Mesenchymal stem cell (in vitro differentiated cells and primary cell): ENCODE measurements around the gene REP15.

Experiments
- DNase-seq: peaks from one replicate; pipeline ENCODE4 v3.0.0-alpha.2; 2013
- H2AFZ ChIP-seq: one replicate; pipeline ENCODE4 v1.6.1; 2013; ENCODE audit warnings: low read depth, mild to moderate bottlenecking, control low read depth, inconsistent platforms, low read length, moderate library complexity
- H2AK5ac ChIP-seq: 2 replicates; pipeline ENCODE4 v1.6.1; 2013; ENCODE audit warnings: low read length, moderate library complexity, mild to moderate bottlenecking, inconsistent platforms; ENCODE audit not compliant: severe bottlenecking
- H2BK120ac ChIP-seq: one replicate; pipeline ENCODE4 v1.6.1; 2013; ENCODE audit warnings: low read depth, mild to moderate bottlenecking, inconsistent platforms, low read length, moderate library complexity
- H2BK12ac ChIP-seq, 2 experiments: one replicate each; pipeline ENCODE4 v1.6.1; 2013; ENCODE audit warnings: inconsistent platforms in 2 of 2, low read length in 2 of 2, mild to moderate bottlenecking in 2 of 2, moderate library complexity in 2 of 2, control low read depth in 1 of 2
- H2BK15ac ChIP-seq: one replicate; pipeline ENCODE4 v1.6.1; 2013; ENCODE audit warnings: mild to moderate bottlenecking, low read depth, inconsistent platforms; ENCODE audit not compliant: poor library complexity, severe bottlenecking
- H2BK5ac ChIP-seq: 2 replicates; pipeline ENCODE4 v1.6.1; 2013; ENCODE audit warnings: low read depth, mild to moderate bottlenecking, low read length, control low read depth, inconsistent platforms; ENCODE audit not compliant: poor library complexity, severe bottlenecking
- H3K14ac ChIP-seq, 2 experiments: one replicate each; pipeline ENCODE4 v1.6.1; 2013; ENCODE audit warnings: inconsistent platforms in 2 of 2, low read length in 2 of 2, control low read depth in 1 of 2, mild to moderate bottlenecking in 1 of 2, moderate library complexity in 1 of 2
- H3K18ac ChIP-seq, 2 experiments: one replicate each; pipeline ENCODE4 v1.6.1; 2013; ENCODE audit warnings: inconsistent platforms in 2 of 2, low read length in 2 of 2, control low read depth in 1 of 2, low read depth in 1 of 2, mild to moderate bottlenecking in 1 of 2
- H3K23ac ChIP-seq, 2 experiments: one replicate each; pipeline ENCODE4 v1.6.1; 2013; ENCODE audit warnings: inconsistent platforms in 2 of 2, low read length in 2 of 2, mild to moderate bottlenecking in 2 of 2, moderate library complexity in 2 of 2, control low read depth in 1 of 2
- H3K27ac ChIP-seq: 2 replicates; pipeline ENCODE4 v1.5.1; 2013; ENCODE audit warnings: mild to moderate bottlenecking, moderate library complexity, low read length, control low read depth, inconsistent platforms; ENCODE audit not compliant: poor library complexity, severe bottlenecking
- H3K27me3 ChIP-seq, 2 experiments: 2 replicates each; pipeline versions ENCODE4 v1.6.1 to v1.7.0; 2013; ENCODE audit warnings: low read length in 2 of 2, mild to moderate bottlenecking in 2 of 2, moderate library complexity in 2 of 2, control low read depth in 1 of 2, inconsistent platforms in 1 of 2; ENCODE audit not compliant: control insufficient read depth in 1 of 2, insufficient read depth in 1 of 2
- H3K36me3 ChIP-seq, 2 experiments: 2 replicates each; pipeline versions ENCODE4 v1.6.1 to v1.7.0; 2013; ENCODE audit warnings: low read length in 2 of 2, control low read depth in 1 of 2, inconsistent platforms in 1 of 2, low read depth in 1 of 2, mild to moderate bottlenecking in 1 of 2; ENCODE audit not compliant: insufficient read depth in 2 of 2, control insufficient read depth in 1 of 2
- H3K4ac ChIP-seq, 2 experiments: one replicate each; pipeline ENCODE4 v1.6.1; 2013; ENCODE audit warnings: inconsistent platforms in 2 of 2, low read length in 2 of 2, mild to moderate bottlenecking in 2 of 2, moderate library complexity in 2 of 2, control low read depth in 1 of 2, low read depth in 1 of 2
- H3K4me1 ChIP-seq: 2 replicates; pipeline ENCODE4 v1.6.1; 2013; ENCODE audit warnings: low read depth, low read length, control low read depth; ENCODE audit not compliant: control insufficient read depth, insufficient read depth
- H3K4me2 ChIP-seq: 2 replicates; pipeline ENCODE4 v1.6.1; 2013; ENCODE audit warnings: low read length, mild to moderate bottlenecking, inconsistent platforms; ENCODE audit not compliant: poor library complexity, severe bottlenecking
- H3K4me3 ChIP-seq, 2 experiments: 2 replicates each; pipeline versions ENCODE4 v1.5.1 to v1.7.0; 2013; ENCODE audit warnings: low read length in 2 of 2, mild to moderate bottlenecking in 2 of 2, control low read depth in 1 of 2, low read depth in 1 of 2; ENCODE audit not compliant: insufficient read depth in 1 of 2
- H3K79me1 ChIP-seq: replicated peaks from 2 replicates; pipeline ENCODE4 v1.6.1; 2013; ENCODE audit warnings: mild to moderate bottlenecking, control low read depth, low read length, inconsistent platforms; ENCODE audit not compliant: poor library complexity, severe bottlenecking
- H3K9ac ChIP-seq: 2 replicates; pipeline ENCODE4 v1.7.0; 2013; ENCODE audit warnings: mild to moderate bottlenecking, low read length, moderate library complexity
- H3K9me3 ChIP-seq: 2 replicates; pipeline ENCODE4 v1.7.0; 2013; ENCODE audit warnings: mild to moderate bottlenecking, low read length; ENCODE audit not compliant: control insufficient read depth
- H4K8ac ChIP-seq: one replicate; pipeline ENCODE4 v1.6.1; 2013; ENCODE audit warnings: inconsistent platforms, mild to moderate bottlenecking, low read length, moderate library complexity
- H4K91ac ChIP-seq: one replicate; pipeline ENCODE4 v1.6.1; 2013; ENCODE audit warnings: mild to moderate bottlenecking, low read length, inconsistent platforms
- WGBS: methylation state at CpG from one replicate; pipeline ENCODE4 v1.1.7; 2013; ENCODE audit warnings: mixed read lengths; 5-methylcytosine and 5-hydroxymethylcytosine counted together

REP15 gene

GRCh38 chr12:27730097-27730588 is 33.9 kb downstream of the REP15 start:
- peaks cover 10% of the 10 kb centered on the region for H3K79me1 ChIP-seq
- H3K23ac ChIP-seq: no peak overlapping the region
- H2BK15ac ChIP-seq: no peak overlapping the region
- no peak overlapping the region for H4K91ac ChIP-seq
- no peak overlapping the region for H4K8ac ChIP-seq
- H2BK120ac ChIP-seq: no peak overlapping the region
- no peak overlapping the region for H3K18ac ChIP-seq
- H2BK12ac ChIP-seq: no peak overlapping the region
- H3K4me3 ChIP-seq: no peak overlapping the region
- H3K4me1 ChIP-seq: no peaks in the 10 kb centered on the region
- H3K27ac ChIP-seq: no peak overlapping the region
- no peaks in the 10 kb centered on the region for H3K9me3 ChIP-seq
- no peak overlapping the region for H3K9ac ChIP-seq
- H2AFZ ChIP-seq: no peak overlapping the region
- H3K36me3 ChIP-seq: peaks cover 14 to 61% of the 10 kb centered on the region in 2 experiments
- H2BK5ac ChIP-seq: no peak overlapping the region
- H2AK5ac ChIP-seq: no peak overlapping the region
- no peak overlapping the region for H3K4me2 ChIP-seq
- no peaks in the 10 kb centered on the region for H3K27me3 ChIP-seq
- no peak for DNase-seq
- H3K14ac ChIP-seq: no peak overlapping the region
- no peak overlapping the region for H3K4ac ChIP-seq
- 96% methylated on average over 4 of the region's 4 CpGs for WGBS

GRCh38 chr12:27732281-27732680 is 36.0 kb downstream of the REP15 start:
- Histone ChIP-seq H2AFZ (no peak overlapping the region), H4K91ac (no peak overlapping the region), H3K14ac (no peak overlapping the region), H3K27me3 (no peaks in the 10 kb centered on the region), H3K18ac (no peak overlapping the region), H3K9me3 (no peaks in the 10 kb centered on the region), H2BK15ac (no peak overlapping the region), H2AK5ac (no peak overlapping the region), H3K27ac (no peak overlapping the region), H4K8ac (no peak overlapping the region), H3K4me3 (no peak overlapping the region), H2BK12ac (no peak overlapping the region), H3K9ac (no peak overlapping the region), H3K36me3 (peaks cover 14 to 62% of the 10 kb centered on the region in 2 experiments), H2BK5ac (no peak overlapping the region), H3K79me1 (peaks cover 13% of the 10 kb centered on the region), H3K4ac (no peak overlapping the region), H3K4me2 (no peak overlapping the region), H3K23ac (no peak overlapping the region), H3K4me1 (no peaks in the 10 kb centered on the region), H2BK120ac (no peak overlapping the region)
- WGBS: 40% methylated on average over 1 of the region's 2 CpGs
- no peak for DNase-seq

GRCh38 chr12:27733052-27733656 is 36.9 kb downstream of the REP15 start:
- no peak overlapping the region for H2AFZ ChIP-seq
- no peak overlapping the region for H3K23ac ChIP-seq
- no peak overlapping the region for H2BK12ac ChIP-seq
- H3K4me3 ChIP-seq: no peak overlapping the region
- H2BK15ac ChIP-seq: no peak overlapping the region
- no peak overlapping the region for H3K14ac ChIP-seq
- no peak overlapping the region for H4K91ac ChIP-seq
- peaks cover 14 to 66% of the 10 kb centered on the region in 2 experiments for H3K36me3 ChIP-seq
- H3K27ac ChIP-seq: no peak overlapping the region
- no peak overlapping the region for H2BK120ac ChIP-seq
- no peaks in the 10 kb centered on the region for H3K27me3 ChIP-seq
- H3K4ac ChIP-seq: no peak overlapping the region
- no peak overlapping the region for H2AK5ac ChIP-seq
- no peaks in the 10 kb centered on the region for H3K9me3 ChIP-seq
- DNase-seq: peak; percentile 37
- no peak overlapping the region for H2BK5ac ChIP-seq
- 61% methylated on average over 2 of the region's 3 CpGs for WGBS
- no peaks in the 10 kb centered on the region for H3K4me1 ChIP-seq
- no peak overlapping the region for H4K8ac ChIP-seq
- H3K18ac ChIP-seq: no peak overlapping the region
- H3K79me1 ChIP-seq: peaks cover 13% of the 10 kb centered on the region
- H3K9ac ChIP-seq: peak overlapping the region; percentile 45
- H3K4me2 ChIP-seq: no peak overlapping the region

DNA sequence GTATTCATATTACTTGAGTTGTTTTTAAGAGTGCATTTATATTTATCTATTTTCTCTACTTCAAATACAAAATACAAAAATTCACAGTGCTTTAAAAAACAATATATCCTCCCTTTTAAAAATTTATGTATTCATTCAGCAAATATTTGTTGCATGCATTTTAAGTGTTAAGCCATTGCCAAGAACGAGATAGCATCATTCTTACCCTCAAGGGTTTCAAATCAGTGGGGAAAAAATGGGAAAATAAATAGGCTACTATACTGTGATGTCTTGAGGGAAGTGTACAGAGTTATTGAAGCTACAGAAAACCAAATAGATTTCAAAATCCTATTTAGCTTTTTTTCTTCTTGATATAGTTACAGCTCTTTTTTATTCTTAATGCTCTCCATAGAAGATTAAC is 37.5 kb downstream of the REP15 start:
- no peak overlapping the region for H4K8ac ChIP-seq
- no peak overlapping the region for H3K4me3 ChIP-seq
- no peak overlapping the region for H2BK15ac ChIP-seq
- no peak overlapping the region for H2BK120ac ChIP-seq
- H3K18ac ChIP-seq: no peak overlapping the region
- no peak for DNase-seq
- no peak overlapping the region for H2AK5ac ChIP-seq
- H4K91ac ChIP-seq: no peak overlapping the region
- H3K36me3 ChIP-seq: peaks cover 14 to 72% of the 10 kb centered on the region in 2 experiments
- no peak overlapping the region for H3K27ac ChIP-seq
- no peak overlapping the region for H3K23ac ChIP-seq
- no peak overlapping the region for H3K4me2 ChIP-seq
- H3K4me1 ChIP-seq: no peaks in the 10 kb centered on the region
- H3K27me3 ChIP-seq: no peaks in the 10 kb centered on the region
- peaks cover 13% of the 10 kb centered on the region for H3K79me1 ChIP-seq
- no peak overlapping the region for H3K4ac ChIP-seq
- no peak overlapping the region for H2AFZ ChIP-seq
- H3K14ac ChIP-seq: no peak overlapping the region
- no peak overlapping the region for H2BK5ac ChIP-seq
- H2BK12ac ChIP-seq: no peak overlapping the region
- peak overlapping the region; percentile 45 for H3K9ac ChIP-seq
- WGBS: 100% methylated on average over 1 of the region's 1 CpG
- H3K9me3 ChIP-seq: no peaks in the 10 kb centered on the region
